HG02623 (cell line): ENCODE measurements around the gene SLC16A4.

Experiments
- ATAC-seq: cut with Tn5 transposase; IDR thresholded peaks from one replicate; pipeline ENCODE4 v1.9.1; 2021; ENCODE audit warnings: moderate library complexity; ENCODE audit not compliant: unreplicated experiment

The SLC16A4 gene

GRCh38 chr1:110361856-110362255 is 29.0 kb downstream of the SLC16A4 start:
- no peak for ATAC-seq

- ATAC-seq = no peak
Observed at GRCh38 chr1:110360431-110360830, 30.4 kb downstream of the SLC16A4 start.

- ATAC-seq = no peak
Observed at GRCh38 chr1:110356379-110356778, 34.4 kb downstream of the SLC16A4 start.

GRCh38 chr1:110355321-110355720 is 35.5 kb downstream of the SLC16A4 start:
- no peak for ATAC-seq

GRCh38 chr1:110350360-110350759 is 40.5 kb downstream of the SLC16A4 start:
- no peak for ATAC-seq

- no peak for ATAC-seq
Observed at GRCh38 chr1:110348771-110349170, 42.1 kb downstream of the SLC16A4 start.

- no peak for ATAC-seq
Observed at GRCh38 chr1:110348050-110348449, 42.8 kb downstream of the SLC16A4 start.

- ATAC-seq = no peak
Observed at GRCh38 chr1:110347182-110347893, 43.5 kb downstream of the SLC16A4 start.

GRCh38 chr1:110346690-110347089 is 44.1 kb downstream of the SLC16A4 start:
- ATAC-seq = no peak

- ATAC-seq = no peak
Observed at GRCh38 chr1:110345480-110345879, 45.3 kb downstream of the SLC16A4 start.

- no peak for ATAC-seq
Observed at GRCh38 chr1:110344152-110344551, 46.7 kb downstream of the SLC16A4 start.

GRCh38 chr1:110343249-110343648 is 47.6 kb downstream of the SLC16A4 start:
- no peak for ATAC-seq

GRCh38 chr1:110341872-110342331 is 48.9 kb downstream of the SLC16A4 start:
- no peak for ATAC-seq

- ATAC-seq = no peak
Observed at GRCh38 chr1:110341146-110341871, 49.5 kb downstream of the SLC16A4 start.

- no peak for ATAC-seq
Observed at GRCh38 chr1:110340207-110340468, 50.7 kb downstream of the SLC16A4 start.

GRCh38 chr1:110339407-110340206 is 51.2 kb downstream of the SLC16A4 start:
- ATAC-seq = no peak

- ATAC-seq = peak; percentile 66
Observed at GRCh38 chr1:110338886-110339406, 51.9 kb downstream of the SLC16A4 start, which contains the start of gene RBM15. TSS of gene RBM15 (plus strand) at chr1:110339377. CDS start at chr1:110339406, 29 bp downstream.

- ATAC-seq = peak; percentile 57
Observed at GRCh38 chr1:110338309-110338885, 52.4 kb downstream of the SLC16A4 start.

- ATAC-seq = no peak
Observed at GRCh38 chr1:110337704-110338308, 53.0 kb downstream of the SLC16A4 start.

GRCh38 chr1:110336300-110337039 is 54.4 kb downstream of the SLC16A4 start:
- ATAC-seq = no peak
